HG02981 (cell line): Measurements from ENCODE around the gene ITCH.
"Not testable (repeated sequence)": the region's sequence is repeated elsewhere in the genome, so short reads cannot be mapped to it uniquely, and the experiment has no call there.

Source experiments
- ATAC-seq: cut with Tn5 transposase; IDR thresholded peaks from one replicate; pipeline ENCODE4 v1.9.1; 2021; ENCODE audit warnings: mild to moderate bottlenecking, moderate library complexity; ENCODE audit not compliant: unreplicated experiment

ITCH gene

DNA sequence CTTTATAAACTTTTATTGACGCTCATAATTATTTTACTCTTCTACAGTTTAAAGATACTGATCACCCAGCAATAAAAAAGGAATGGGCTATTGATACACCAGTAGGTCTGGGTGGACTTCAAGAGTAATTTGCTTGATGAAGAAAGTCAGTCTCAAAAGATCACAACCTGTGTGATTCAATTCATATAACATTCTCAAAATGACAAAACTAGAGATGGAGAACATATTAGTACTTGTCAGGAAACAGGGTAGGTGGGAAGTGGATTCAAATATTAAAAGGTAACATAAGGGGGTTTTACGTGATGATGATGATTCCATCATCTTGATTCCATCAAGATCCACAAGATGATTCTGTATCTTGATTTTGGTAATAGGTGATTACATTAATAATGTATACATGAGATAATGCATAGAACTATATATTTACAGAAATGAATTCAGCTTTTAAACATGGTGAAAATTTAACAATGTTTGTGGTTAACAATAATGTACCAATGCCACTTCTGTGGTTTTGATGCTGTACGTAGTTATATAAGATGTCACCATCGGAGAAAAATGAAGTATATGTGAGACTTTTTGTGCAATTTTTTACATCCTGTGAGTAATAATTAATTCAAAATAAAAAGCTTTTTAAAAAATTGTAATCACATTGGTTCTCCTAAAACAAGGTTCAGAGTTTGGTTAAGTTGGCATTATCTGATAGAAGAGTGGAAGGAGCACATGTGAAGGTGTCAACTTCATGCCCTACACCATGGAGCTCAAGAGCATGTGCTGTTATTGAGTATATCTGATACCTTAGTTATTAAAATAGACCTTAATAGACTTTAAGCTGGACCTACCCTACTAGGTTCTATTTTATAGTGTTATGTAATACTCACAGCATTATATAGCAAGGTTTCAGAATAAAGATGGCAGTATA is 86.9 kb downstream of the ITCH start:
- no peak for ATAC-seq

DNA sequence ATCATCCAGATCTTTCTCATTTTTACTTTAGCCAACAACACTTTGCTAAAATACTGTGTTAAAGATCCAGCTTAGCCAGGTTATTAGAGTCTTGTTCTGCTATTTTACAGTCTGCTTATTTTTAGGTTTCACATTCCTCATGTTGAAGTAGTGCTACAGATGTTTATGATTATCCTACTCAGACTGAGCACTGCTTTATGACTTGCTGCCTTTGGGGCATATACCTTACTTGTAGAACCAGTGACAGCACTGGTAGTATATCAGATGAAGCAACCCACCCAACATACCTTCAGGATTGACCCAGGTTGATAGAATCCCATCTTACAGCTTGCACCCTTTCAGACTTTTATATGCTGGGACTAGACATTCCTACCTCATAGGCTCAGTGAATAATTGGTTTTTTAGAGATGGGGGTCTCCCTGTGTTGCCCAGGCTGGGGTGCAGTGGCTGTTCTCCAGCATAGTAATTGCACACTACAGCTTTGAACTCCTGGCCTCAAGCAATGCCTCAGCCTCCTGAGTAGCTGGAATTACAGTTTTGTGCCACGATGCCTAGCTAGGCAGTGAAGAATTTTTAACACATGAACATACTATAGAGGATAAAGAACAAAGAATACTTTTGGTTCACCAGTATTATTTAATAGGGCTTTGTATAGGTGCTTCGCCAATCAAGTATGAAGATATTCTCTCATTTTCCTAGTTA is 89.4 kb downstream of the ITCH start:
- no peak for ATAC-seq

DNA sequence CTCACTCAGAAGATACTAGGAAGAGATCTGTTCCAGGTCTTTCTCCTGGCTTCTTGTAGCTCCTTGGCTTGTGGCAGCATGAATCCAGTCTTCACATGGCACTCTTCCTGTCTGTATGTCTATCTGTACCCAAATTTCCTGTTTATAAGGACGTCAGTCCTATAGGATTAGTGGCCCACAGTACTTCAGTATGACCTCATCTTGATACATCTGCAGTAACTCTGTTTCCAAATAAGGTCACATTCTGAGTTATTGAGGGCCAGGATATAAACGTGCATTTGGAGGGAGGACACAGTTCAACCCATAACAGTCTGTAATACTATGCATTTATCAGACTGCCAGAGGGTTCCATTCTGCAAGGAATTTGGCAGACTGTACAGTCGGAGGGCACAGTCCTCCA is 95.6 kb downstream of the ITCH start:
- no peak for ATAC-seq

DNA sequence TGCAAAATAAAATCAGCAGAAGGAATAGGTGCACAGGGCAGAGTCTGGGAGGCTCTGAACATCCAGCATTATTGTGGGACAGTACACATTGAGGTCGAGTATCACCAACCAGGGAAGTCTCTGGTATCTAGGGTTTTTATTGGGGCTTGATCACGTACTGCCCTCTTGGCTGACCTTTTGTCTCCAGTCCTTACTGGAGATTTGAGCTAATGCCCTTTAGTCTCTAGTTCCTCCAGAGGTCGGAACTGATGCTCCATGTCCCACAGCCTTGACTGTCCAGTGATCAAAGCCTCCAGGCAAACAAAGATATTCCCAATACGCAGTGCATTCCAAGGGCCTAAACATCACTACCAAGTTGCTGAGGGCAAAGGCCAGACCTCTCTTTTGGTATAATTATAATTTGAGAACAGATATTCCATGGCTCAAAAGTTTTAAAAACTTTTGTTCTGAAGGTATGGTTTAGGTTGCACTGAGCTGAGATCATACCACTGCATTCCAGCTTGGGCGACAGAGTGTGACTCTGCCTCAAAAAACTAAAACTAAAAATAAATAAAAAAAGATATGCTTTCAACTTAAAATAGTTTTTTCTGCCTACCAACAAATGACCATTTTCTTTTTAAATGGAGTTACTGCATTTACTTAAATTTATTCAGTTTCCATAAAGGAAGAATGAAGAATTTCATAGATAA is 96.3 kb downstream of the ITCH start:
- no peak for ATAC-seq

DNA sequence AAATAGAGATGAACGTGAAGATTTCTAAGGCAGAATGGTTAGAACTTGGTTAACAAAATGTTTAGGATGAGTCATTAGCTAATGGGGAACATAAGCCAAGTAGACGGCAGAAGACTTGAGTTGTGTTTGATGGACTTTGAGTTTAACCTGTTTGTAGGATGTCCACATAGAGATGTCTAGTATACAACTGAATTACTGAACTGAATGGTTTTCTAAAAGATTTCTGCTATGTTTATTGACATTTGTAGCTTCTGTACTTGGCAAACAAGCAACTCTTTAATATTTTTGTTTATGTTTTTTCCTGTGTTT is 98.7 kb downstream of the ITCH start:
- no peak for ATAC-seq

DNA sequence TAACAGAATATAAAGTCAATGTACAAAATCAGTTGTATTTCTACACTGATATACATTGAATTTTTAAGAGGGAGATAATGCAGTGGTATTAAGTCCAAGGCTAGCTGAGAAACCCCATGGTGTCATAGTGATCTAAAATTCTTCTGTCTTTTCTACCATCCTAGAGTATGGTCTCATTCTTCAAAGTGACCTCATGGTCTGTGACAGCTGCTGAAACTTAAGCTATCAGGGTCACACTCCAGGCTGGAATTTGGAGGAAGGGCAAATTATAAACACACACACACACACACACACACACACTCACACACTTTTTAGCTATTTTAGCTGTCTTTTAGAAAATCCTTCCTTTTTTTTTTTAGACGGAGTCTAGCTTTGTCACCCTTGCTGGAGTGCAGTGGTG is 105.9 kb downstream of the ITCH start:
- ATAC-seq: no peak

DNA sequence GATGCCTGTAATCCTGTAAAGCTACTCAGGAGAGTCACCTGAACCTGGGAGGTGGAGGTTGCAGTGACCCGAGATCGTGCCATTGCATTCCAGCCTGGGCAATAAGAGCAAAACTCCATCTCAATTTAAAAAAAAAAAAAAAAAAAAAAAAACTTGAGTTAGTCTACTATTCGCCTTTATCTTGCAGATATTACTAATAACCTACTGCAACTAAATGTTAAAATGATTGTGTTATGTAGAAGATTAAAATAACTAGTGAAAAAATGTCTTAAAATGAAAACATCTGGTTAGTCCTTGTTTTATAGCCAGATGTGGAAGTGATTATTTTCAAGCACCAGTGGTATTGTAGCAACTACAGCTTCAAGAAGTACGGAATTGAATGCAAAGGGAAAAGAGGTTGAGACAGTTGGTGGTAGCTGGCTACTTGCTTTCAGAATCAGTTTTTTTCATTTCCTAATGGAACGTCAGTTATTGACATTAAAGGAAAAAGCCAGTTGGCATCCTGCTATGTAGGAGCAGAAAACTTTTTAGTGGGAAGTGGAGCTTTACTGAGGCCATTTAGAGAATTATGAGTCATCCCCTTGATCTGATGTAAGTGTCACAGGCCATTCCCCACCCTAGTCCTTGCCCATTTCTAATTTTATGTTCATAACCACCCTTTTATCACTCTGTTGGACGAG is 109.3 kb downstream of the ITCH start:
- ATAC-seq: no peak

DNA sequence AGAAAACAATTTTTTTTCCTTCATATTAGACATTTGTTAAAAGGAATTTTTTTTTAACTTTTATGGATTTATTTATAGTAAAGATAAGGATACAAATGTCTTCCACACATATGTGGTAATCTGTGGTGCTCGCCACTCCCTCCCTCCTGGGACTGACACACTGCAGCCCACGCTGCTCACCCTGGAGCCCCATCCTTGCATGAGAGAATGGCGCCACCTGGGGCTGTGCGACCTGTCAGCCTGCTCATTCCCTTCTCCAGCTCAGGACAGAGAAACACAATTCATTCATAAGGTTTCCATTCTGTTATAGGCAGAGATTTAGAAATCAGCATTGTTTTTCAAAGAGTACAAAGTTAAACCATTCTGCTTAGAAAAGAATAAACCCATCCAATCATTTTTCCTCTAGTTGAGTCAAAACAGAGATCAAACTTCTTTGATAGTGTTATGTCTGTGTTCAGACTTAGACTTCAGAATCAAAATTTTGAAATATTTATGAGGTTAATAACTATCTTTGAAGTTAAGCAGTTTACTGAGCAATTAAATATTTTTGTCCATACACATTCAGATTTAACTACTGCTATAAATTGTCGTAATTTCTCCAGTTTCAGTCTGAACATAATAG is 110.3 kb downstream of the ITCH start:
- no peak for ATAC-seq

DNA sequence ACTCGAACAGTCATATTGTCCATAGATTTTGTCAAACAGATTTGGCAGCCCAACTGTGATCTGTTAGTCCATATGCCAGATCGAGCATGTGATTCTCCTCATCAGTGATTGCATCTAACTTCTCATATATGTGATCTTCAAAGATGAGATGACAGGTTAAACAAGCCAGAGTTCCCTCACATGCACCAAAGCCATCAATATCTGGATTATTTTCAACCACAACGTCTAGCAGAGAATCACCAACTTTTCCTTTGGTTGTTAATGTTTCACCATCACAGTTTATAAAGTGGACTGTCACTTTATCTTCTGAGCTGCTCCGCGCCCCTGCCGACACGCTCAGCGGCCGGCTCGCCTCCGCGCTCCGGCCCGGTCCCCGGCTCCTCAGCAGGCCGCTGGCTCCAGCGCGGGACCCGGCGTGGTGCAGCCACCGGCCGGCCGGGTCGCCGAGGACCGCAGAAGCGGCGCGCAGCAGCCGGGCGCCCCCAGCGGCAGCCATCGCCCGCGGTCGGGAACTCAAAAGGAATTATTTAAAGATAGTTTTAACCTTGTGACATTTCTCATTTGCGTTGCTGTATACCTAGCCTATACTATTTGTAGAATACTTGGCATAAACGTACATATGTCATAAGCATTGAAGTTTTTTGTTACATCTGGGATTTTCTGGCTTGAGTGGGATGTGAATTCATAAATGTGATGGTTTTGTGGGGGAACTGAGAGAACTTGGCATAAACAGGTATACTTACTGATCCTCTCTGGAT is 113.1 kb downstream of the ITCH start:
- no peak for ATAC-seq

DNA sequence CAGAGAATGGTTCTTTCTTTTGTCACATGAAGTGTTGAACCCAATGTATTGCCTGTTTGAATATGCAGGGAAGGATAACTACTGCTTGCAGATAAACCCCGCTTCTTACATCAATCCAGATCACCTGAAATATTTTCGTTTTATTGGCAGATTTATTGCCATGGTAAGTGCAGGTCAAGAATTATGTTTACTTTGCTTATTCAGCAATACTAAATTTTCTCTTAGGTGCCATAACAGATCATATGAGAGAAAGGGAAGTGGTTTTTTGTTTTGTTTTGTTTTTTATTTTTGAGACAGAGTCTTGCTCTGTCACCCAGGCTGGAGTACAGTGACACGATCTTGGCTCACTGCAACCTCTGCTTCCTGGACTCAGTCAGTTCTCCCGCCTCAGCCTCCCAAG is 116.6 kb downstream of the ITCH start:
- no peak for ATAC-seq

DNA sequence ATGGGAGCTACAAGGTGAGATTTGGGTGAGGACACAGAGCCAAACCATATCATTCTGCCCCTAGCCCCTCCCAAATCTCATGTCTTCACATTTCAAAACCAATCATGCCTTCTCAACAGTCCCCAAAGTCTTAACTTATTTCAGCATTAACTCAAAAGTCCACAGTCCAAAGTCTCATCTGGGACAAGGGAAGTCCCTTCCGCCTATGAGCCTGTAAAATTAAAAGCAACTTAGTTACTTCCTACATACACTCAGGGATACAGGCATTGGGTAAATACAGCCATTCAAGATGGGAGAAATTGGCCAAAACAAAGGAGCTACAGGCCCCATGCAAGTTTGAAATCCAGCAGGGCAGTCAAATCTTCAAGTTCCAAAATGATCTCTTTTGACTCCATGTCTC is 119.1 kb downstream of the ITCH start:
- not testable (repeated sequence) for ATAC-seq

DNA sequence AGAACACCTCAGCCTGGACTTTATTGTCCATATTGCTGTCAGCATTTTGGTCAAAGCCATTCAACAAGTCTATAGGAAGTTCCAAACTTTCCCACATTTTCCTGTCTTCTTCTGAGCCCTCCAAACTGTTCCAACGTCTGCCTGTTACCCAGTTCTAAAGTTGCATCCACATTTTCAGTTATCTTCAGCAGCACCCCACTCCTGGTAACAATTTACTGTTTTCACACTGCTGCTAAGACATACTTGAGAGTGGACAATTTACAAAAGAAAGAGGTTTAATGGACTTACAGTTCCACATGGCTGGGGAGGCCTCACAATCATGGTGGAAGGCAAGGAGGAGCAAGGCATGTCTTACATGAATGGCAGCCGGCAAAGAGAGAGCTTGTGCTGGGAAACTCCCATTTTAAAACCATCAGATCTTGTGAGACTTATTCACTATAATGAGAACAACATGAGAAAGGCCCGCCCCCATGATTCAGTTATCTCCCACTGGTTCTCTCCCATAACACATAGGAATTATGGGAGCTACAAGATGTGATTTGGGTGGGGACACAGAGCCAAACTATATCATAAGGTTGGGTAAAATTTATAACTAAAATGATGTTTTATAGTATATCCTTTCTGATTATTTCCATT is 120.6 kb downstream of the ITCH start:
- ATAC-seq: not testable (repeated sequence)

DNA sequence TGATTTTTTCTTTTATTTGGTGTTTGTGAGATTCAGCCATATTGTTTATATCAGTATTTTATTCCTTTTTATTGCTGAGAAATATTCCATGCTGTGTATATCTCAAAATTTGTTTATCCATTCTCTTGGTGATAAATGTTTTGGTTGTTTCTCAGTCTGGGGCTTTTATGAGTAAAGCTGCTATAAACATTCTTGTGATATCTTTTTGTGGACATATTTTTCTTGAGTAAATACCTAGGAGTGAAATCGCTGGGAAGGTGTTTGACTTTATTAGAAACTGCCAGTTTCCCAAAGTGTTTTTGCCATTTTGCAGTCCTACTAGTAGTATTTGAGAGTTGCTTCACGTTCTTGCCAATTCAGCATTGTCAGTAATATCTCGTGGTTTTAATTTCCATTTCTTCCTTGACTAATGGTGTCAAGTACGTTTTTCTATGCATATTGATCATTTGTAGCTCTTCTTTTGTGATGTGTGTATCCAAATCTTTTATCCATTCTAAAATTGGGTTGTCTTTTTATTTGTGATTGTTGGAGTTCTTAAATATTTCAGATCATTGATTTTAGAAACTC is 122.1 kb downstream of the ITCH start:
- ATAC-seq: no peak

DNA sequence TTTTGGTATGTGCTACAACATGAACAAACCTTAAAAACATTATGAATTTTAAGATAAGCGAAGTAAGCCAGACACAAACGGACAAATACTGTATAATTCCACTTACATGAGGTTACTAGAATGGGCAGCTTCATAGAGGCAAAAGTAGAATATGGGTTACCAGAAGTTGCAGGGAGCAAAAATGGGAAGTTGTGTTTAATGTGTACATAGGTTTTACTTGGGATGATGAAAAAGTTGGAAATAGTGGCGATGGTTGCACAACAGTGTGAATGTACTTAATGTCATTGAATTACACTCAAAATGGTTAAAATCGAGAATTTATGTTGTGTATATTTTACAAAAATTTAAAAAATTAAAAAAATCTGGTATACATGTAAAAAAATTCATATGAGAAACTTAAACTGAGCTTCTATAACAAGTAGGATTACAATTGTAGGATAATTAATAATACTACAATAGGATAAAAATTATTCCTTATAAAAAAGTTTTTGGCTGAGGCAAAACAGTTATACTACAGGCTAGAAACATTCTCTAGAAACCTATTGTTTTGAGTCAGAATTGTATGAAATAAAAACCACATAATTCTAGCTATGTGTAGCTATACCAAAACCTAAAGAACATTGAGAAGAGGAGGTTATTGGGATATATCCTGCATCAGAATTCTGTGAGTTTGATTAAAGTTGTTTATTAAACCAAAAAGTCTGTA is 128.3 kb downstream of the ITCH start:
- no peak for ATAC-seq

DNA sequence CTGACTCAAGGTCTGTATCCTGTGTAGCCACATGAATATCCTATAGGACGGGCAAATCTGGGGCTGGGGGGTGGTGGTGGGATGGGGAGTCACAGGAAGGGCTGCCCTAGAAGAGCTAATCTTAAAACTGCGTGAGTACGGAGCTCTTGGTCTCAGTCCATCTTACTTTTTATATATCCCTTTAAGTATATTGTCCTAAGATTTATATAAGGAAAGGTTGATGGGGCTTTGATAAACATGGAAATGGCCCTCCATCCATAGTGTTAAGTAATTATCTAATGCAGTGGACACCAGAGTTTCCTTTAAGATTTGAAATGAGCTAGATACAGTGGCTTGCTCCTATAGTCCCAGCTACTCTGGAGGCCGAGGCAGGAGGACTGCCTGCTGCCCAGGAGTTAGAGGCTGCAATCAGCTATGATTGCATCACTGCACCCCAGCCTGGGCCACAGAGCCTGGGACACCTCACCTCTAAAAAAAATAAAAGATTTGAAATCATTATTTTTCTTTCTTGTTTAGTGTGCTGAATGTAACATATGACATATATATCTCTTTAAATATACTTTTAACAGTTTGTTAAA is 128.9 kb downstream of the ITCH start:
- no peak for ATAC-seq

DNA sequence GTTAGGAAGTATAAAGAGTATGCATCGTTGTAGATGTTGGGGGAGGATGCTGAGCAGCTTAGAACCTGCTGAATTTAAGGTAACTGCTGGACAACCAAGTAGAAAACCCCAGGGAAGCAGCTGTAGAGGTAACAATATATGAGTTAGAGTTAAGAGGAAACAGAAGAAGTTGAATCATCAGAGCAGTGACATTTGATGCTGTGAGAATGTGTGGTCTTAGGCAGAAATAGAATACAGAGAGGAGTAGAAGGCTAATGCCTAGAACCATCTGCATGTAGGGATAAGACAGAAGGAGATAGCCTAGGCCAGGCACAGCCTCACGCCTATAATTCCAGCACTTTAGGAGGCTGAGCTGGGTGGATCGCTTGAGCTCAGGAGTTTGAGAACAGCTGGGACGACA is 130.6 kb downstream of the ITCH start:
- no peak for ATAC-seq

DNA sequence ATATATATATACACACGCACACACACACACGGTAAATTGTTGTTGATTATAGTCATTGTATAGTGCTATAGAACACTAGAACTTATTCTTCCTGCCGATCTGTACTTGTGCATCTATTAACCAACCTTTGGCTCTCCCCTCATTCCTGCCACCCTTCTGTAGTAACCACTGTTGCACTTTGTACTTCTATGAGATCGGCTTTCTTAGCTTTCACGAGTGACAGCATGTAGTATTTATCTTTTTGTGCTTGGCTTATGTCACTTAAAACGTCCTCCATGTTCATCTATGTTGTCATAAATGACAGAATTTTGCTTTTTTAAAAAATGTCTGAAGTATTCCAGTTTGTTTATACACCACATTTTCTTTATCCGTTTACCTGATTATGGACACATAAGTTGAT is 132.2 kb downstream of the ITCH start:
- ATAC-seq: no peak

DNA sequence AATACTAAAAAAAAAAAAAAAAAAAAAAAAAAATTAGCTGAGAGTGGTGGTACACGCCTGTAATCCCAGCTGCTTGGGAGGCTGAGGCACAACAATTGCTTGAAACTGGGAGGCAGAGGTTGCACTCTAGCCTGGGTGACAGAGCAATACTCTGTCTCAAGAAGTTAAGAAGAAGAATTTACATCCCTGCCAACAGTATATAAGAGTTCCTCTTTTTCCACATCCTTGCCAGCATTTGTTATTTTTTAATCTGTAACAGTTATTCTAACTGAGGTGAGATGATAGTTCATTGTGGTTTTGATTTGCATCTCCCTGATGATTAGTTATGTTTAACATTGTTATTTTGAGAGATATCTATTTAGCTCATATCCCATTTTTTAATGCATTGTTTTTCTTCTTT is 132.8 kb downstream of the ITCH start:
- ATAC-seq: no peak
